ENCODE results near the gene ACLY. TPM values are rescaled to one million over a fixed set of nuclear protein-coding genes. Genes with fewer than 3 reads are reported as not detected.

ACLY gene
- total and polyA plus RNA-seq, 2 of the 13 experiments (the other 11 are each of a cell fraction or from before 2014, with no cell fraction given) = 111 to 218 TPM

DNA sequence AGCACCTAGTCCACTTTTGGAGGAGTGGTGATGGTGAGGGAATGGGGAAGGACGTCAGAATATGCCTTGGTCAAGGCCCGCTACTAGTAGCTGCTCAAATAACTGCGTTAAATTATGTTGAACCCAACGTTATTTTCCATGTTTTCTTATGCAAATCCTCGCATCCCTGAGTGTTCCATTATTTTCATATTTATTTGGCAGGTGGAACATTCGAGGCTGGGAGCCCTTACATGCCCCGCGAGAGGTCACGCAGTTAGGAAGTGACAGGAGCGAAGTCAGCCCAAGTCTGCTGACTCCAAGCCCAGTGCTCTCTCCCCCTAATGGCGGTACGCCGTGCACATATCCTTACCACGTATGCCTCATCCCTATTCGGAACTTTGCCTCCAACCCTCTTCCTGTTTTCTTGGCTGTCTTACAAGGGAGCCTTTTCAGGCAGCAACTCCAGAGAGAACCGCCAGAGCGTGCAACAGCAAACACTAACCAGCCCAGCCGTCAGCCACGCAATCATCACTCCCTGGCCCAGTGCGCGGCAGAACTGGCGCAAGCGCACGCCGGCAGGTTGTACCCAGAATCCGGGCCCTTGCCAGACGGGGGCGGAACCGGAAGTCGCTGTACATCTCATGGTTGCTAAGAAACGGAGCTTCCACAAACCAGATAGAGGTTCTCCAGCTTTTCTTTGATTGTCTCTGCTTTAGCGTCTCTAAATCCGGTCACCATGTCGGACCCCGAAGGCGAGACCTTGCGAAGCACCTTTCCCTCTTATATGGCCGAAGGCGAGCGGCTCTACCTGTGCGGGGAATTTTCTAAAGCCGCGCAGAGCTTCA lies 11.5 kb upstream of the ACLY start, which contains the start of gene ODAD4 (continued):
- TF ChIP-seq, protein P1, sequence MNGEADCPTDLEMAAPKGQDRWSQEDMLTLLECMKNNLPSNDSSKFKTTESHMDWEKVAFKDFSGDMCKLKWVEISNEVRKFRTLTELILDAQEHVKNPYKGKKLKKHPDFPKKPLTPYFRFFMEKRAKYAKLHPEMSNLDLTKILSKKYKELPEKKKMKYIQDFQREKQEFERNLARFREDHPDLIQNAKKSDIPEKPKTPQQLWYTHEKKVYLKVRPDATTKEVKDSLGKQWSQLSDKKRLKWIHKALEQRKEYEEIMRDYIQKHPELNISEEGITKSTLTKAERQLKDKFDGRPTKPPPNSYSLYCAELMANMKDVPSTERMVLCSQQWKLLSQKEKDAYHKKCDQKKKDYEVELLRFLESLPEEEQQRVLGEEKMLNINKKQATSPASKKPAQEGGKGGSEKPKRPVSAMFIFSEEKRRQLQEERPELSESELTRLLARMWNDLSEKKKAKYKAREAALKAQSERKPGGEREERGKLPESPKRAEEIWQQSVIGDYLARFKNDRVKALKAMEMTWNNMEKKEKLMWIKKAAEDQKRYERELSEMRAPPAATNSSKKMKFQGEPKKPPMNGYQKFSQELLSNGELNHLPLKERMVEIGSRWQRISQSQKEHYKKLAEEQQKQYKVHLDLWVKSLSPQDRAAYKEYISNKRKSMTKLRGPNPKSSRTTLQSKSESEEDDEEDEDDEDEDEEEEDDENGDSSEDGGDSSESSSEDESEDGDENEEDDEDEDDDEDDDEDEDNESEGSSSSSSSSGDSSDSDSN (CRISPR knock-in tag; IDR thresholded peaks at IDR 0.05) = peak; percentile 69
- TF ChIP-seq ZNF773 (CRISPR knock-in tag; IDR thresholded peaks at IDR 0.05; ENCODE audit: borderline replicate concordance) = no peak
- TF ChIP-seq, protein P2, sequence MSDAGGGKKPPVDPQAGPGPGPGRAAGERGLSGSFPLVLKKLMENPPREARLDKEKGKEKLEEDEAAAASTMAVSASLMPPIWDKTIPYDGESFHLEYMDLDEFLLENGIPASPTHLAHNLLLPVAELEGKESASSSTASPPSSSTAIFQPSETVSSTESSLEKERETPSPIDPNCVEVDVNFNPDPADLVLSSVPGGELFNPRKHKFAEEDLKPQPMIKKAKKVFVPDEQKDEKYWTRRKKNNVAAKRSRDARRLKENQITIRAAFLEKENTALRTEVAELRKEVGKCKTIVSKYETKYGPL (CRISPR knock-in tag; IDR thresholded peaks at IDR 0.05) = peak; percentile 76; the same call in 1 of the 2 replicates
- TF ChIP-seq ZNF343 (CRISPR knock-in tag; IDR thresholded peaks at IDR 0.05) = peak; percentile 92
- TF ChIP-seq SMYD3 (CRISPR knock-in tag; IDR thresholded peaks at IDR 0.05) = no peak
- peak; percentile 92 for TF ChIP-seq ZNF230 (CRISPR knock-in tag; IDR thresholded peaks at IDR 0.05)
- TF ChIP-seq, protein P3, sequence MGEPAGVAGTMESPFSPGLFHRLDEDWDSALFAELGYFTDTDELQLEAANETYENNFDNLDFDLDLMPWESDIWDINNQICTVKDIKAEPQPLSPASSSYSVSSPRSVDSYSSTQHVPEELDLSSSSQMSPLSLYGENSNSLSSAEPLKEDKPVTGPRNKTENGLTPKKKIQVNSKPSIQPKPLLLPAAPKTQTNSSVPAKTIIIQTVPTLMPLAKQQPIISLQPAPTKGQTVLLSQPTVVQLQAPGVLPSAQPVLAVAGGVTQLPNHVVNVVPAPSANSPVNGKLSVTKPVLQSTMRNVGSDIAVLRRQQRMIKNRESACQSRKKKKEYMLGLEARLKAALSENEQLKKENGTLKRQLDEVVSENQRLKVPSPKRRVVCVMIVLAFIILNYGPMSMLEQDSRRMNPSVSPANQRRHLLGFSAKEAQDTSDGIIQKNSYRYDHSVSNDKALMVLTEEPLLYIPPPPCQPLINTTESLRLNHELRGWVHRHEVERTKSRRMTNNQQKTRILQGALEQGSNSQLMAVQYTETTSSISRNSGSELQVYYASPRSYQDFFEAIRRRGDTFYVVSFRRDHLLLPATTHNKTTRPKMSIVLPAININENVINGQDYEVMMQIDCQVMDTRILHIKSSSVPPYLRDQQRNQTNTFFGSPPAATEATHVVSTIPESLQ (CRISPR knock-in tag; conservative IDR thresholded peaks at IDR 0.05) = no peak
- TF ChIP-seq, protein P4, sequence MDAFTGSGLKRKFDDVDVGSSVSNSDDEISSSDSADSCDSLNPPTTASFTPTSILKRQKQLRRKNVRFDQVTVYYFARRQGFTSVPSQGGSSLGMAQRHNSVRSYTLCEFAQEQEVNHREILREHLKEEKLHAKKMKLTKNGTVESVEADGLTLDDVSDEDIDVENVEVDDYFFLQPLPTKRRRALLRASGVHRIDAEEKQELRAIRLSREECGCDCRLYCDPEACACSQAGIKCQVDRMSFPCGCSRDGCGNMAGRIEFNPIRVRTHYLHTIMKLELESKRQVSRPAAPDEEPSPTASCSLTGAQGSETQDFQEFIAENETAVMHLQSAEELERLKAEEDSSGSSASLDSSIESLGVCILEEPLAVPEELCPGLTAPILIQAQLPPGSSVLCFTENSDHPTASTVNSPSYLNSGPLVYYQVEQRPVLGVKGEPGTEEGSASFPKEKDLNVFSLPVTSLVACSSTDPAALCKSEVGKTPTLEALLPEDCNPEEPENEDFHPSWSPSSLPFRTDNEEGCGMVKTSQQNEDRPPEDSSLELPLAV (CRISPR knock-in tag; conservative IDR thresholded peaks at IDR 0.05; ENCODE audit: low read depth) = no peak
- TF ChIP-seq, protein P5, sequence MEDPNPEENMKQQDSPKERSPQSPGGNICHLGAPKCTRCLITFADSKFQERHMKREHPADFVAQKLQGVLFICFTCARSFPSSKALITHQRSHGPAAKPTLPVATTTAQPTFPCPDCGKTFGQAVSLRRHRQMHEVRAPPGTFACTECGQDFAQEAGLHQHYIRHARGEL (CRISPR knock-in tag; IDR thresholded peaks at IDR 0.05) = no peak
- TF ChIP-seq LCORL (IDR thresholded peaks at IDR 0.05) = no peak
- TF ChIP-seq LCORL (CRISPR knock-in tag; IDR thresholded peaks at IDR 0.05) = peak; percentile 94
- peak; percentile 95 for TF ChIP-seq ZNF788 (CRISPR knock-in tag; IDR thresholded peaks at IDR 0.05; ENCODE audit: borderline replicate concordance)
- TF ChIP-seq ATM (IDR thresholded peaks at IDR 0.05; ENCODE audit: borderline replicate concordance) = no peak
- TF ChIP-seq NFYC (CRISPR knock-in tag; IDR thresholded peaks at IDR 0.05) = peak; percentile 43; the same call in 1 of the 2 replicates
- TF ChIP-seq ZNF607 (CRISPR knock-in tag; IDR thresholded peaks at IDR 0.05; ENCODE audit: borderline replicate concordance) = no peak
- TF ChIP-seq, protein P6, sequence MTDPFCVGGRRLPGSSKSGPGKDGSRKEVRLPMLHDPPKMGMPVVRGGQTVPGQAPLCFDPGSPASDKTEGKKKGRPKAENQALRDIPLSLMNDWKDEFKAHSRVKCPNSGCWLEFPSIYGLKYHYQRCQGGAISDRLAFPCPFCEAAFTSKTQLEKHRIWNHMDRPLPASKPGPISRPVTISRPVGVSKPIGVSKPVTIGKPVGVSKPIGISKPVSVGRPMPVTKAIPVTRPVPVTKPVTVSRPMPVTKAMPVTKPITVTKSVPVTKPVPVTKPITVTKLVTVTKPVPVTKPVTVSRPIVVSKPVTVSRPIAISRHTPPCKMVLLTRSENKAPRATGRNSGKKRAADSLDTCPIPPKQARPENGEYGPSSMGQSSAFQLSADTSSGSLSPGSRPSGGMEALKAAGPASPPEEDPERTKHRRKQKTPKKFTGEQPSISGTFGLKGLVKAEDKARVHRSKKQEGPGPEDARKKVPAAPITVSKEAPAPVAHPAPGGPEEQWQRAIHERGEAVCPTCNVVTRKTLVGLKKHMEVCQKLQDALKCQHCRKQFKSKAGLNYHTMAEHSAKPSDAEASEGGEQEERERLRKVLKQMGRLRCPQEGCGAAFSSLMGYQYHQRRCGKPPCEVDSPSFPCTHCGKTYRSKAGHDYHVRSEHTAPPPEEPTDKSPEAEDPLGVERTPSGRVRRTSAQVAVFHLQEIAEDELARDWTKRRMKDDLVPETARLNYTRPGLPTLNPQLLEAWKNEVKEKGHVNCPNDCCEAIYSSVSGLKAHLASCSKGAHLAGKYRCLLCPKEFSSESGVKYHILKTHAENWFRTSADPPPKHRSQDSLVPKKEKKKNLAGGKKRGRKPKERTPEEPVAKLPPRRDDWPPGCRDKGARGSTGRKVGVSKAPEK (CRISPR knock-in tag; IDR thresholded peaks at IDR 0.05; ENCODE audit: borderline replicate concordance) = peak; percentile 83; the same call in 1 of the 2 replicates
- no peak for TF ChIP-seq HNRNPK (IDR thresholded peaks at IDR 0.05; ENCODE audit: low read depth, low read length, poor library complexity, severe bottlenecking)
- no peak for TF ChIP-seq ZNF530 (CRISPR knock-in tag; IDR thresholded peaks at IDR 0.05; ENCODE audit: low read depth)
- no peak for TF ChIP-seq ZC3H4 (CRISPR knock-in tag; IDR thresholded peaks at IDR 0.05; ENCODE audit: borderline replicate concordance)

Measured in HepG2 (cell line).